Gastroesophageal sphincter (tissue), 3 donors: ENCODE results near the gene SDS.

ENCODE experiments used
- POLR2A ChIP-seq, 2 donors: fragments of 450-650 bp; IDR thresholded peaks; one replicate each; pipeline ENCODE4 v1.6.1; 2017; ENCODE audit warnings: antibody characterized with exemption in 2 of 2, mild to moderate bottlenecking in 2 of 2, moderate library complexity in 1 of 2
- POLR2AphosphoS5 ChIP-seq: sonication (generic); formaldehyde crosslinking; IDR thresholded peaks from one replicate; pipeline ENCODE4 v1.6.1; 2017; ENCODE audit warnings: antibody characterized with exemption
- TF ChIP-seq, protein P1 (sequence below), 4 experiments: fragments of 200-600 bp in 2 of 4; fragments of 450-650 bp in 2 of 4; sonication (generic) in 1 of 4; IDR thresholded peaks; one replicate each; pipeline ENCODE4 v1.5.1; 2017 to 2019; ENCODE audit warnings: antibody characterized with exemption in 4 of 4, mild to moderate bottlenecking in 2 of 4, moderate library complexity in 2 of 4

DNA sequence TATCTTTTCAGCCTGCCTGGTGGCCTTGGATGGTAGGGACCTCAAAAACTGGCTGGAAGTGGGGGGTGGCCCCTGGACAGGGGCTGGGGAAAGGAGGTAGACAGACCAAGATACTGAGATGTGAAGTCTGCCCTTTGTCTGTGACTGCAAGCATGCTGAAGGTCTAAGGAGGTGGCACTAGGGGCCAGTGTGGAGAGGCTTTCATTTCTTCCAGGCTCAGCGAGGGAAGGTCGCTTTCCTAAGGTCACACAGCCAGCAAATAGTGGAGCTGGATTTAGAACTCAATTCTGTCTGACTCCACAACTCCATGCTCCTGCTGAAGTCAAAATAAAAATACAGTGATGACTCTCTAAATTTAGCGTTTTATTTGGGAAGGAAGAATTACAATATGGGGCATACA, 56.6 kb downstream of the SDS start:
- TF ChIP-seq, protein P1, sequence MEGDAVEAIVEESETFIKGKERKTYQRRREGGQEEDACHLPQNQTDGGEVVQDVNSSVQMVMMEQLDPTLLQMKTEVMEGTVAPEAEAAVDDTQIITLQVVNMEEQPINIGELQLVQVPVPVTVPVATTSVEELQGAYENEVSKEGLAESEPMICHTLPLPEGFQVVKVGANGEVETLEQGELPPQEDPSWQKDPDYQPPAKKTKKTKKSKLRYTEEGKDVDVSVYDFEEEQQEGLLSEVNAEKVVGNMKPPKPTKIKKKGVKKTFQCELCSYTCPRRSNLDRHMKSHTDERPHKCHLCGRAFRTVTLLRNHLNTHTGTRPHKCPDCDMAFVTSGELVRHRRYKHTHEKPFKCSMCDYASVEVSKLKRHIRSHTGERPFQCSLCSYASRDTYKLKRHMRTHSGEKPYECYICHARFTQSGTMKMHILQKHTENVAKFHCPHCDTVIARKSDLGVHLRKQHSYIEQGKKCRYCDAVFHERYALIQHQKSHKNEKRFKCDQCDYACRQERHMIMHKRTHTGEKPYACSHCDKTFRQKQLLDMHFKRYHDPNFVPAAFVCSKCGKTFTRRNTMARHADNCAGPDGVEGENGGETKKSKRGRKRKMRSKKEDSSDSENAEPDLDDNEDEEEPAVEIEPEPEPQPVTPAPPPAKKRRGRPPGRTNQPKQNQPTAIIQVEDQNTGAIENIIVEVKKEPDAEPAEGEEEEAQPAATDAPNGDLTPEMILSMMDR (IDR thresholded peaks at IDR 0.05) = no peak
- TF ChIP-seq POLR2AphosphoS5 (no peak), POLR2A (IDR thresholded peaks at IDR 0.05) (no peak)
